GM12865 (cell line): ENCODE results near the gene PACS1.

Experiments used
- DNase-seq: peaks from one replicate; pipeline ENCODE4 v3.0.0; 2010; ENCODE audit warnings: low read depth
- H3K4me3 ChIP-seq: 2 replicates; pipeline ENCODE4 v1.5.1; 2011; ENCODE audit warnings: mild to moderate bottlenecking, low read depth, low read length, control low read depth
- CTCF ChIP-seq: IDR thresholded peaks from 2 replicates; pipeline ENCODE4 v1.5.1; 2011; ENCODE audit warnings: low read length, control low read depth, low read depth, inconsistent platforms; ENCODE audit not compliant: insufficient read depth; ENCODE audit errors: missing control alignments

PACS1 gene

GRCh38 chr11:66282468-66283455, 212.7 kb downstream of the PACS1 start:
- no peak overlapping the region for H3K4me3 ChIP-seq
- TF ChIP-seq CTCF: peak; percentile 97
- peak; percentile 99 for DNase-seq

GRCh38 chr11:66283461-66284105, 213.5 kb downstream of the PACS1 start:
- no peak for DNase-seq
- TF ChIP-seq CTCF: no peak
- H3K4me3 ChIP-seq: no peak overlapping the region

- no peak for DNase-seq
- no peak overlapping the region for H3K4me3 ChIP-seq
- no peak for TF ChIP-seq CTCF
Observed at GRCh38 chr11:66284526-66285078, 214.5 kb downstream of the PACS1 start.

GRCh38 chr11:66285250-66285947, 215.3 kb downstream of the PACS1 start:
- DNase-seq: no peak
- H3K4me3 ChIP-seq: no peak overlapping the region
- TF ChIP-seq CTCF: no peak

GRCh38 chr11:66286699-66287098, 216.6 kb downstream of the PACS1 start:
- no peak overlapping the region for H3K4me3 ChIP-seq
- no peak for TF ChIP-seq CTCF
- no peak for DNase-seq

- H3K4me3 ChIP-seq: no peak overlapping the region
- TF ChIP-seq CTCF: no peak
- DNase-seq: no peak
Observed at GRCh38 chr11:66287211-66287888, 217.3 kb downstream of the PACS1 start.
